ENCODE data around the gene ARF1. TPM values are rescaled to one million over a fixed set of nuclear protein-coding genes. Genes with fewer than 3 reads are reported as not detected.

ARF1 gene
- total RNA-seq, 1 experiment from 2014 or later: 512 TPM

GRCh38 chr1:228047183-228047466 is 35.4 kb upstream of the ARF1 start:
- peaks cover 10% of the 10 kb centered on the region for H3K4me1 Mint-ChIP-seq (ENCODE audit: low read depth, unreplicated experiment)
- no peaks in the 10 kb centered on the region for H3K9me3 Mint-ChIP-seq (ENCODE audit: low read depth, unreplicated experiment)
- H3K27ac Mint-ChIP-seq (ENCODE audit: unreplicated experiment): no peak overlapping the region
- H3K4me3 Mint-ChIP-seq (ENCODE audit: low read depth, unreplicated experiment): no peak overlapping the region
- BruUV-seq (replicated peaks): no TSS peak
- no peaks in the 10 kb centered on the region for H3K36me3 Mint-ChIP-seq (ENCODE audit: insufficient read depth, unreplicated experiment)
- CTCF ChIA-PET: no interaction called here
- H3K27me3 Mint-ChIP-seq (ENCODE audit: unreplicated experiment): peaks cover 62% of the 10 kb centered on the region
- intact Hi-C loops (cut with micrococcal nuclease; ENCODE audit: unreplicated experiment): no loop called here
- no peak for TF ChIP-seq CTCF (IDR thresholded peaks at IDR 0.05; ENCODE audit: unreplicated experiment)
- no peak for DNase-seq

- peaks cover 72% of the 10 kb centered on the region for H3K27me3 Mint-ChIP-seq (ENCODE audit: unreplicated experiment)
- BruUV-seq (replicated peaks): no TSS peak
- H3K36me3 Mint-ChIP-seq (ENCODE audit: insufficient read depth, unreplicated experiment): no peaks in the 10 kb centered on the region
- H3K4me1 Mint-ChIP-seq (ENCODE audit: low read depth, unreplicated experiment): peaks cover 10% of the 10 kb centered on the region
- no peak overlapping the region for H3K4me3 Mint-ChIP-seq (ENCODE audit: low read depth, unreplicated experiment)
- intact Hi-C loops (cut with micrococcal nuclease; ENCODE audit: unreplicated experiment): no loop called here
- TF ChIP-seq CTCF (IDR thresholded peaks at IDR 0.05; ENCODE audit: unreplicated experiment): no peak
- CTCF ChIA-PET: no interaction called here
- H3K27ac Mint-ChIP-seq (ENCODE audit: unreplicated experiment): no peak overlapping the region
- no peaks in the 10 kb centered on the region for H3K9me3 Mint-ChIP-seq (ENCODE audit: low read depth, unreplicated experiment)
- no peak for DNase-seq
Observed at GRCh38 chr1:228048120-228048519, 34.4 kb upstream of the ARF1 start.

- BruUV-seq (replicated peaks): no TSS peak
- H3K4me3 Mint-ChIP-seq (ENCODE audit: low read depth, unreplicated experiment): no peak overlapping the region
- H3K27ac Mint-ChIP-seq (ENCODE audit: unreplicated experiment): no peak overlapping the region
- no peak for TF ChIP-seq CTCF (IDR thresholded peaks at IDR 0.05; ENCODE audit: unreplicated experiment)
- intact Hi-C loops (cut with micrococcal nuclease; ENCODE audit: unreplicated experiment): no loop called here
- CTCF ChIA-PET: interaction anchor here (0.6 to 0.7 kb wide), 2 partner anchors 398 to 1986 kb away, joined by 3 to 5 read pairs; no protein-coding TSS in a partner anchor
- no peak for DNase-seq
- H3K36me3 Mint-ChIP-seq (ENCODE audit: insufficient read depth, unreplicated experiment): no peaks in the 10 kb centered on the region
- H3K4me1 Mint-ChIP-seq (ENCODE audit: low read depth, unreplicated experiment): peaks cover 10% of the 10 kb centered on the region
- peaks cover 79% of the 10 kb centered on the region for H3K27me3 Mint-ChIP-seq (ENCODE audit: unreplicated experiment)
- H3K9me3 Mint-ChIP-seq (ENCODE audit: low read depth, unreplicated experiment): no peaks in the 10 kb centered on the region
Observed at GRCh38 chr1:228048659-228049298, 33.7 kb upstream of the ARF1 start.

GRCh38 chr1:228050571-228051231 is 31.8 kb upstream of the ARF1 start:
- no TSS peak for BruUV-seq (replicated peaks)
- CTCF ChIA-PET: no interaction called here
- TF ChIP-seq CTCF (IDR thresholded peaks at IDR 0.05; ENCODE audit: unreplicated experiment): no peak
- intact Hi-C loops (cut with micrococcal nuclease; ENCODE audit: unreplicated experiment): no loop called here
- no peak overlapping the region for H3K27ac Mint-ChIP-seq (ENCODE audit: unreplicated experiment)
- no peaks in the 10 kb centered on the region for H3K9me3 Mint-ChIP-seq (ENCODE audit: low read depth, unreplicated experiment)
- H3K4me3 Mint-ChIP-seq (ENCODE audit: low read depth, unreplicated experiment): no peak overlapping the region
- peaks cover 89% of the 10 kb centered on the region for H3K27me3 Mint-ChIP-seq (ENCODE audit: unreplicated experiment)
- H3K36me3 Mint-ChIP-seq (ENCODE audit: insufficient read depth, unreplicated experiment): no peaks in the 10 kb centered on the region
- DNase-seq: no peak
- H3K4me1 Mint-ChIP-seq (ENCODE audit: low read depth, unreplicated experiment): peaks cover 8% of the 10 kb centered on the region

All from Calu3 (cell line).